ENCODE results near the gene UBL4B.

Gene UBL4B

GRCh38 chr1:110159168-110159567 lies 46.9 kb downstream of the UBL4B start:
- Histone ChIP-seq H3K27ac (ENCODE audit: extremely low read depth, low read depth, low read length) (no peak overlapping the region), H3K36me3 (ENCODE audit: control insufficient read depth in 2 of 2, insufficient read depth in 1 of 2, low read length in 2 of 2) (no peaks in the 10 kb centered on the region), H3K4me1 (ENCODE audit: control insufficient read depth, insufficient read depth, low read length) (no peaks in the 10 kb centered on the region), H3K9me3 (ENCODE audit: control insufficient read depth, insufficient read depth, low read depth, low read length) (no peaks in the 10 kb centered on the region), H3K4me3 (ENCODE audit: low read depth, low read length) (no peak overlapping the region)
- ChIA-PET CTCF (no interaction called here), POLR2A (no interaction called here)
- TF ChIP-seq ZNF266 (tag by site-specific recombination; IDR thresholded peaks at IDR 0.05; ENCODE audit: low read depth): no peak
- no peak for TF ChIP-seq ZBTB20 (tag by site-specific recombination; IDR thresholded peaks at IDR 0.05)
- no peak for TF ChIP-seq ZNF76 (tag by site-specific recombination; IDR thresholded peaks at IDR 0.05; ENCODE audit: borderline replicate concordance, low read depth)
- TF ChIP-seq ZSCAN16 (tag by site-specific recombination; IDR thresholded peaks at IDR 0.05): no peak
- TF ChIP-seq ZNF426 (tag by site-specific recombination; IDR thresholded peaks at IDR 0.05): no peak
- TF ChIP-seq MYNN (tag by site-specific recombination; IDR thresholded peaks at IDR 0.05; ENCODE audit: borderline replicate concordance): no peak
- no peak for TF ChIP-seq ZNF202 (tag by site-specific recombination; IDR thresholded peaks at IDR 0.05; ENCODE audit: borderline replicate concordance)
- TF ChIP-seq, protein P1, sequence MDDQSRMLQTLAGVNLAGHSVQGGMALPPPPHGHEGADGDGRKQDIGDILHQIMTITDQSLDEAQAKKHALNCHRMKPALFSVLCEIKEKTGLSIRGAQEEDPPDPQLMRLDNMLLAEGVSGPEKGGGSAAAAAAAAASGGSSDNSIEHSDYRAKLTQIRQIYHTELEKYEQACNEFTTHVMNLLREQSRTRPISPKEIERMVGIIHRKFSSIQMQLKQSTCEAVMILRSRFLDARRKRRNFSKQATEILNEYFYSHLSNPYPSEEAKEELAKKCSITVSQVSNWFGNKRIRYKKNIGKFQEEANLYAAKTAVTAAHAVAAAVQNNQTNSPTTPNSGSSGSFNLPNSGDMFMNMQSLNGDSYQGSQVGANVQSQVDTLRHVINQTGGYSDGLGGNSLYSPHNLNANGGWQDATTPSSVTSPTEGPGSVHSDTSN (CRISPR knock-in tag; IDR thresholded peaks at IDR 0.05): no peak
- TF ChIP-seq BCL11B (tag by site-specific recombination; IDR thresholded peaks at IDR 0.05; ENCODE audit: low read depth): no peak
- TF ChIP-seq ZNF157 (tag by site-specific recombination; IDR thresholded peaks at IDR 0.05): no peak
- no peak for TF ChIP-seq ZNF394 (tag by site-specific recombination; IDR thresholded peaks at IDR 0.05; ENCODE audit: borderline replicate concordance)
- no peak for TF ChIP-seq ZNF639 (tag by site-specific recombination; IDR thresholded peaks at IDR 0.05)
- no peak for TF ChIP-seq HOXD13 (CRISPR knock-in tag; IDR thresholded peaks at IDR 0.05; ENCODE audit: borderline replicate concordance)
- no peak for TF ChIP-seq ZNF223 (tag by site-specific recombination; IDR thresholded peaks at IDR 0.05)

GRCh38 chr1:110160538-110161100 lies 48.4 kb downstream of the UBL4B start:
- H3K27ac ChIP-seq (ENCODE audit: extremely low read depth, low read depth, low read length): no peak overlapping the region
- ChIA-PET CTCF (interaction anchor here (0.6 kb wide), 1 partner anchor 39 kb away, joined by 3 read pairs; no protein-coding TSS in a partner anchor), POLR2A (no interaction called here)
- no peak overlapping the region for H3K4me3 ChIP-seq (ENCODE audit: low read depth, low read length)
- H3K36me3 ChIP-seq (ENCODE audit: control insufficient read depth in 2 of 2, insufficient read depth in 1 of 2, low read length in 2 of 2): no peaks in the 10 kb centered on the region
- no peaks in the 10 kb centered on the region for H3K4me1 ChIP-seq (ENCODE audit: control insufficient read depth, insufficient read depth, low read length)
- H3K9me3 ChIP-seq (ENCODE audit: control insufficient read depth, insufficient read depth, low read depth, low read length): no peaks in the 10 kb centered on the region
- TF ChIP-seq ZFP37 (tag by site-specific recombination; IDR thresholded peaks at IDR 0.05) (no peak), ZNF639 (tag by site-specific recombination; IDR thresholded peaks at IDR 0.05) (no peak), ZBTB8A (tag by site-specific recombination; IDR thresholded peaks at IDR 0.05) (no peak), ZBTB21 (tag by site-specific recombination; IDR thresholded peaks at IDR 0.05) (no peak), ZEB2 (tag by site-specific recombination; IDR thresholded peaks at IDR 0.05) (no peak)
- TF ChIP-seq, protein P2, sequence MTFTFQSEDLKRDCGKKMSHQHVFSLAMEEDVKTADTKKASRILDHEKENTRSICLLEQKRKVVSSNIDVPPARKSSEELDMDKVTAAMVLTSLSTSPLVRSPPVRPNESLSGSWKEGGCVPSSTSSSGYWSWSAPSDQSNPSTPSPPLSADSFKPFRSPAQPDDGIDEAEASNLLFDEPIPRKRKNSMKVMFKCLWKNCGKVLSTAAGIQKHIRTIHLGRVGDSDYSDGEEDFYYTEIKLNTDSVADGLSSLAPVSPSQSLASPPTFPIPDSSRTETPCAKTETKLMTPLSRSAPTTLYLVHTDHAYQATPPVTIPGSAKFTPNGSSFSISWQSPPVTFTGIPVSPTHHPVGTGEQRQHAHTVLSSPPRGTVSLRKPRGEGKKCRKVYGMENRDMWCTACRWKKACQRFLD (tag by site-specific recombination; IDR thresholded peaks at IDR 0.05): no peak
- TF ChIP-seq, protein P3, sequence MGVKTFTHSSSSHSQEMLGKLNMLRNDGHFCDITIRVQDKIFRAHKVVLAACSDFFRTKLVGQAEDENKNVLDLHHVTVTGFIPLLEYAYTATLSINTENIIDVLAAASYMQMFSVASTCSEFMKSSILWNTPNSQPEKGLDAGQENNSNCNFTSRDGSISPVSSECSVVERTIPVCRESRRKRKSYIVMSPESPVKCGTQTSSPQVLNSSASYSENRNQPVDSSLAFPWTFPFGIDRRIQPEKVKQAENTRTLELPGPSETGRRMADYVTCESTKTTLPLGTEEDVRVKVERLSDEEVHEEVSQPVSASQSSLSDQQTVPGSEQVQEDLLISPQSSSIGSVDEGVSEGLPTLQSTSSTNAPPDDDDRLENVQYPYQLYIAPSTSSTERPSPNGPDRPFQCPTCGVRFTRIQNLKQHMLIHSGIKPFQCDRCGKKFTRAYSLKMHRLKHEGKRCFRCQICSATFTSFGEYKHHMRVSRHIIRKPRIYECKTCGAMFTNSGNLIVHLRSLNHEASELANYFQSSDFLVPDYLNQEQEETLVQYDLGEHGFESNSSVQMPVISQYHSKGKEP (tag by site-specific recombination; IDR thresholded peaks at IDR 0.05): no peak
- TF ChIP-seq, protein P4, sequence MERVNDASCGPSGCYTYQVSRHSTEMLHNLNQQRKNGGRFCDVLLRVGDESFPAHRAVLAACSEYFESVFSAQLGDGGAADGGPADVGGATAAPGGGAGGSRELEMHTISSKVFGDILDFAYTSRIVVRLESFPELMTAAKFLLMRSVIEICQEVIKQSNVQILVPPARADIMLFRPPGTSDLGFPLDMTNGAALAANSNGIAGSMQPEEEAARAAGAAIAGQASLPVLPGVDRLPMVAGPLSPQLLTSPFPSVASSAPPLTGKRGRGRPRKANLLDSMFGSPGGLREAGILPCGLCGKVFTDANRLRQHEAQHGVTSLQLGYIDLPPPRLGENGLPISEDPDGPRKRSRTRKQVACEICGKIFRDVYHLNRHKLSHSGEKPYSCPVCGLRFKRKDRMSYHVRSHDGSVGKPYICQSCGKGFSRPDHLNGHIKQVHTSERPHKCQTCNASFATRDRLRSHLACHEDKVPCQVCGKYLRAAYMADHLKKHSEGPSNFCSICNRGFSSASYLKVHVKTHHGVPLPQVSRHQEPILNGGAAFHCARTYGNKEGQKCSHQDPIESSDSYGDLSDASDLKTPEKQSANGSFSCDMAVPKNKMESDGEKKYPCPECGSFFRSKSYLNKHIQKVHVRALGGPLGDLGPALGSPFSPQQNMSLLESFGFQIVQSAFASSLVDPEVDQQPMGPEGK (tag by site-specific recombination; IDR thresholded peaks at IDR 0.05): no peak

All from HEK293 (cell line).